NT2/D1 (cell line): ENCODE results near the gene KLC1.

Source experiments
- SUZ12 ChIP-seq: IDR thresholded peaks from 2 replicates; pipeline ENCODE4 v1.6.1; 2011; ENCODE audit not compliant: insufficient read length, insufficient read depth; ENCODE audit errors: extremely low read depth
- YY1 ChIP-seq: IDR thresholded peaks from 2 replicates; pipeline ENCODE4 v1.6.1; 2011; ENCODE audit not compliant: insufficient read length, insufficient read depth
- ZNF274 ChIP-seq: IDR thresholded peaks from 2 replicates; pipeline ENCODE4 v1.6.1; 2011; ENCODE audit warnings: mild to moderate bottlenecking, low read depth, low read length

DNA sequence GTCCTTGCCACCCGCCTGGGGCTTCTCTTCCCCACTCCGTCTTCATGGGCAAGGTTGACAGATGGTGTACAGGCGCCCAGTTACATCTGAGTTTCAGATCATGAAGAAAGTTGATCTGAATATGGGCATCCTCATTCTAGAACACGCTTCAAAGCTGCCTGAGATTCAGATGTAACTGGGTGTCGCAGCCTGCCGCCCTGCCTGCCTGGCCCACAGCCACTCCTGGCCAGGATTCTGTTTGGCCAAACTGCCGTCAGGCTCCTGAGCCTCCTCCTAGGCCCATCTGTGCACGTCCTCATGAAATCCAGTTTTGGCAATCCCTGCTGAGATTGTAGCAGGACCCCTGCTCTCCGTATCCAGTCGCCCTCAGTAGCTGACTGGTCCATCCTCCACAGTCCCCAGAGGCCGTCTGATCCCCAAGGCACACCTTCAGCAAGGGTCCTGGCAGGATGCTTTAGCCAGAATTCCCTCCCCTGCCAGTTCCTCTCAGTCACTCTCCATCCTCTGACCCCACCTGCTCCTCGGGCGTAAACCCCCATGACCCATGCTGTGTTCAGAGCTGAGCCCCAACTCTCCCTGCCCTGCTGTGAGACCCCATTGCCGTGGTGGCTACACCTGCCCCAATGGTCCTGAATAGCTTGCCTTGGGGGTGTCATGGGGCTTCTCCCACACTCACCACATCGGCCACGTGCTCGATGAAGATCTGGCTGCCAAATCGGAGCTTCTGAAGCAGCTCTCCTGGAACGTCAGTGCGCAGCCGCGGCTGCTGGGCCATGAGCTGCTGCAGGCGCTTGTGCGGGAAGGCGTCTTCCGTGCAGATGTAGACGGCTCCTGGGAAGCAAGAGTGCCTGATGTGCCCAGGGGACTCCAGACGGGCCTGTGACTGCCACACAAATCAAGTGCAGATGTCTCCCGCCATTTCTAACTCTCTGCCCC is 73.8 kb downstream of the KLC1 start:
- no peak for TF ChIP-seq YY1
- no peak for TF ChIP-seq ZNF274
- TF ChIP-seq SUZ12 = no peak
